GM21360 (cell line): ENCODE measurements around the gene ZNF268.
"Not testable (repeated sequence)": the region's sequence is repeated elsewhere in the genome, so short reads cannot be mapped to it uniquely, and the experiment has no call there.

Source experiments
- ATAC-seq: cut with Tn5 transposase; IDR thresholded peaks from one replicate; pipeline ENCODE4 v1.9.1; 2021; ENCODE audit warnings: mild to moderate bottlenecking, moderate library complexity; ENCODE audit not compliant: unreplicated experiment

ZNF268 gene

DNA sequence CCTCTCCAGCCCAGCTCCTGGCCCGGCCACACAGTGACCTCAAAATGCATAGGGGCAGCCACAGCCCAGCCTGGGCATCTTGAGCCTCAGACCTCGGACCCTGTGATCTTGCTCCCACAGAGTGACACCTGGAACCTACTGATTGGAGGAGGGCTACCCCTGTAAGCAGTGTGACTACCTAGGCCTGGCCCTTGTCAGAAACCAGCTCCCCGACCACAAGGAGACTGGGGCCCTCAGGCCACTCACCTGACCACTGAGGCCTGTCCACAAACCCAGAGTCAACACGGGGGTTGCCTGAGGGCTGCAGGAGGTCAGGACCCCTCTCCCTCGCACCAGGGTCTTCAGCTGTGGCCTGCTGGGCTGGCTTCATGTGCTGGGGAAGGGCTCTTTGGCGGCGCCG, 45.4 kb downstream of the ZNF268 start:
- ATAC-seq = no peak

GRCh38 chr12:133227281-133227852, 46.1 kb downstream of the ZNF268 start:
- no peak for ATAC-seq

GRCh38 chr12:133231001-133231400, 49.7 kb downstream of the ZNF268 start:
- no peak for ATAC-seq

DNA sequence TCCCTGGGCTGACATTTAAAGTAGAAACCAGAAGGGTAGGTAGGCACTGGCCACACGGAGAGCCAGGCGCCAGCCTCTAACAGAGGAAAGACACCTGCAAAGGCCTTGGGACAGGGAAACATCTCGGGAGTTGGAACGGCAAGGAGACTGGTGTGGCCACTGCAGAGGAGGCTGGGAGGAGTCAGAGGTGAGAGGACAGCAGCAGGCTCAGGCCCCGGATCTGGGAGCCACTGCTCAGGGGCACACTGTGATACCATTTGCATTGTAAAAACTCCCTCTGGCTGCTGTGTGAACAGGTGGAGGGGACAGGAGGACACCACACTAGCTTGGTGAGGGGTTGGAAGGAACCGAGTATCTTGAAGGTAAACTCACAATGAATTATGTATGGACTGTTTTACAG, 51.7 kb downstream of the ZNF268 start:
- no peak for ATAC-seq

GRCh38 chr12:133233993-133234564, 52.8 kb downstream of the ZNF268 start:
- ATAC-seq = no peak

DNA sequence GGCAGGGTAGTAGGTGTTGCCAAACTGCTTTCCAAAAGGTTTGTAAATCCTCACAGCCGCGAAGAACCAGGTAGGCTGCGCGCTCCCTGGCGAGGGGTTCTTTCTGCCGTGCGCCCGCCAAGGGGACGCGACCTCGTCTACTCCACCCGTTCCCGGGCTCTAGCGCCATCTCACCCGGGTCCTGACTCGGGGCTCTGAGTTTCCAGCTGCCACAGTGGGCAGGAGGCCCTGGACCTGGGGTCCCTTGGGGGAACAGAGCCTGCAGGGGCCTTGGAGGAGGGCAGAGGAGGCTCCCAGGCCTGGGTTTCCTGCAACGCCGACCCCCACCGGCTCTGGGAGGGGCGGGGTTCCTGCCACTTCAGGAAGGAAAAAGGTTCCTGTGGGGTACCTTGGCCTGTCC, 53.7 kb downstream of the ZNF268 start:
- no peak for ATAC-seq

DNA sequence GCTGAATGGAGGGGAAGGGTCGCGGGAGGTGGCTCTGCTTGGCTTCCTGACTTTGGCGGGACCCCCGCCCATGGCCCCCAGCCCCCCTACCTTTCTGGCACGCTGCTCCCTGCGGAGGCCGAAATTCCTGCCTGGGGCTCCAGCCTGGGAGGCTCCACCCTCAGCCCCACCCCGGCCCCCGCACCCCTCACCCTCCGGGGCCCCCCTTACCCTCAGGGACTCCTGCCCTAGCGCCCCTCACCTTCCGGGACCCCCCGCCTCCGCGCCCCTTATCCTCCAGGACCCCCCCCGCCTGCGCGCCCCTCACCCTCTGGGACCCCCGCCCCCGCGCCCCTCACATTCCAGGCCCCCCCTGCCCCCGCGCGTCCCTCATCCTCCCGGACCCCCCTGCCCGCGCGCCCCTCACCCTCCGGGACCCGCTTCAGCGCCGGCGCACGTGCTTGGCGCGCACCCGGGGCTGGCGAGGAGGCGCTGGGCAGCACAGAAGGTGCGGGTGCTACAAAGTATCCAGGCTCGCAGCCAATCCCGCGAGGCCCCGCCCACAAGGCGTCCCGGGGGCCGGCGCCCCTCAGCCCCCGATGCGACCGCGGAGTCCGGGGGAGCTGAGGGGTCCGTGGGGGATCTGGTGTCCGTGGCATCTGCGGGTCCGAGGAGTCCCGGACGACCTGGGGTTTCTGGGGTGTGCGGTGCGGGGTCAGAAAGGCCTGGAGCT, 54.3 kb downstream of the ZNF268 start, which contains the start of gene ANHX:
Gene ANHX, minus strand, starts transcription at position 477 of the 712 bp plus-strand sequence. CDS start 1,521 bp downstream, outside the sequence.
- no peak for ATAC-seq

- no peak for ATAC-seq
Measured at GRCh38 chr12:133236144-133236543, 54.8 kb downstream of the ZNF268 start.

- no peak for ATAC-seq
Measured at GRCh38 chr12:133236556-133236955, 55.3 kb downstream of the ZNF268 start.

GRCh38 chr12:133251732-133252131, 70.4 kb downstream of the ZNF268 start:
- no peak for ATAC-seq

- ATAC-seq = not testable (repeated sequence)
Measured at GRCh38 chr12:133255833-133256232, 74.5 kb downstream of the ZNF268 start.

DNA sequence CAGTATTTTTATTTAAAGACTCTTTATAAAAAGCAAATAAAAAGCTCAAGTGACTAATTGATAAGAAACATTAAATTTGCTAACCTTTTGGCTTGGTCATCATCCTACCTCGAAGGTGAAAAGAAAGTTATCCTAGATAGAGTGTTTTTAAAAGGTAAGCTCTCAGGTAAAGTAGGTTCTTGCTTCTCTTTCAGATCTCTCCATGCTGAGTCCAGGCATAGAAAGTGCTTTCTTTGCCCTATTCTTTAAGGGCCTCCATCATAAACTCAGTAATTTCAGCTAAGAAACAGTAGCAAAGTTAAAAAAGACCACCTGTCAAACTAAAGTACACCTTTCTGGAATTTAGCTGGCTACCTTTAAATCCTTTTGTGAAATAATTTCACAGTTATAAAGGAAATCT, 75.0 kb downstream of the ZNF268 start:
- no peak for ATAC-seq

DNA sequence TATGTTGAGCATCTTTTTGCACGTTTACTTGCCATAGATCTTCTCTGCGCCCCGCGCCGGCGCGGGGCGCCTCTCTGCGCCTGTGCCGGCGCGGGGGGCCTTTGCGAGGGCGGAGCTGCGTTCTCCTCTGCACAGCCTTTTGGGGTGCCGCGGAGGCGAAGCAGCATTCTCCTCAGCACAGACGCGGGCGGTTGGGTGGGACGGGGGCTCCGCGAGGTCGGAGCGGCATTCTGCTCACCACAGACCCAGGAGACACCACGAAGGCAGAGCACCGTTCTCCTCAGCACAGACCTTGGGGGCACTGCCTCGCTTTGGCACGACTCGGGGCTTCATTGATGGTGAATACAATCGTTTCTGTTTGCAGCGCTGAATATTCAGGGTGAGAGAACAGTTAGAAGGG, 82.9 kb downstream of the ZNF268 start:
- no peak for ATAC-seq
